ENCODE data around the gene GPR75. TPM values are rescaled to one million over a fixed set of nuclear protein-coding genes. Genes with fewer than 3 reads are reported as not detected.

The GPR75 gene
- total RNA-seq, 1 experiment from 2014 or later, result 4.8 TPM

DNA sequence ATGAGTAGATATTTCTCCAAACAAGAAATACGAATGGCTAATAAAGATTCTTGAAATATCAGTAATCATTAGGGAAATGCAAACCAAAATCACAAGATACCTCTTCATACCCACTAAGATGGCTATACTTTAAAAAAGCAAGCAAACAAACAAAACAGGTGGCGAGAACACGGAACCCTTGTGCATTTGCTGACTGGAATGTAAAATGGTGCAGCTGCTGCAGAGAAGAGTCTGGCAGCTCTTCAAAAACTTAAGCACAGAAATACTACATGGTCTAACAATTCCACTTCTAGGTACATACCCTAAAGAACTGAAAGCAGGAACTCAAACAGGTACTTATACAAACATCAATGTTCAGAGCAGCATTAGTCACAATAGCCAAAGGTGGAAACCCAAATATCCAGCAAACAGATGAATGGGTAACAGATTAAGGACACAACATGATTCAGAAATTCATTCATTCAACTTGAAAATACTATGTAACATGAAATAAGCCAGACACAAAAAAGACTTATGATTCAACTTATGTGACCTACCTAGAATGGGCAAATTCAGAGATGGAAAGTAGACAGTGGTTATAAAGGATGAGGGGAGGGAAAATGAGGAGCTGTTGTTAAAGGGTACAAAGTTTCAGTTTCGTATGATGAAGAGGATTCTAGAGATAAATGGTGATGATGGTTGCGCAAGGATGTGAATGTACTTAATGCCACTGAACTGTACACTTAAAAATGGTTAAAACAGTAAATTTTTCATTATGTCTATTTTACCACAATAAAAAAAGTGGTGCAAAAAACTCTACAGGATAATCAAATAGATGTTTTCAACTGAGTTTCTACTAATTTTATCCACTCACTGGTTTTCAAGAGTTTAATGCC is 26.9 kb upstream of the GPR75 start:
- no peaks in the 10 kb centered on the region for H3K4me1 ChIP-seq (ENCODE audit: insufficient read depth, low read length, poor library complexity, severe bottlenecking)
- no TSS peak for BruUV-seq (replicated peaks)
- CTCF ChIA-PET, result no interaction called here
- no peaks in the 10 kb centered on the region for H3K27me3 ChIP-seq (replicated peaks; ENCODE audit: insufficient read depth, low read depth, low read length, poor library complexity)
- POLR2A ChIA-PET (ENCODE audit: low non-redundant PET), result no interaction called here
- H3K9me3 ChIP-seq (ENCODE audit: low read depth, low read length, poor library complexity, severe bottlenecking), result no peaks in the 10 kb centered on the region
- no peak overlapping the region for H3K27ac ChIP-seq (ENCODE audit: low read depth, low read length, poor library complexity, severe bottlenecking)
- no peak for DNase-seq (ENCODE audit: low spot score)
- H3K4me3 ChIP-seq (ENCODE audit: low read depth, low read length, poor library complexity, severe bottlenecking), result no peak overlapping the region
- H3K36me3 ChIP-seq (ENCODE audit: insufficient read depth, low read length, poor library complexity, severe bottlenecking), result peaks cover 81% of the 10 kb centered on the region
- TF ChIP-seq EZH2 (IDR thresholded peaks at IDR 0.05; ENCODE audit: borderline replicate concordance, low read depth, low read length, poor library complexity, severe bottlenecking) (no peak), CTCF (conservative IDR thresholded peaks at IDR 0.05; ENCODE audit: low read depth, low read length) (no peak)
- intact Hi-C loops (cut with micrococcal nuclease; ENCODE audit: unreplicated experiment), result no loop called here

- Histone ChIP-seq H3K27me3 (replicated peaks; ENCODE audit: insufficient read depth, low read depth, low read length, poor library complexity) (no peaks in the 10 kb centered on the region), H3K36me3 (ENCODE audit: insufficient read depth, low read length, poor library complexity, severe bottlenecking) (peaks cover 65% of the 10 kb centered on the region), H3K27ac (ENCODE audit: low read depth, low read length, poor library complexity, severe bottlenecking) (no peak overlapping the region), H3K4me3 (ENCODE audit: low read depth, low read length, poor library complexity, severe bottlenecking) (no peak overlapping the region), H3K9me3 (ENCODE audit: low read depth, low read length, poor library complexity, severe bottlenecking) (no peaks in the 10 kb centered on the region), H3K4me1 (ENCODE audit: insufficient read depth, low read length, poor library complexity, severe bottlenecking) (no peaks in the 10 kb centered on the region)
- DNase-seq (ENCODE audit: low spot score), result no peak
- TF ChIP-seq CTCF (conservative IDR thresholded peaks at IDR 0.05; ENCODE audit: low read depth, low read length) (no peak), EZH2 (IDR thresholded peaks at IDR 0.05; ENCODE audit: borderline replicate concordance, low read depth, low read length, poor library complexity, severe bottlenecking) (no peak)
- CTCF ChIA-PET, result no interaction called here
- POLR2A ChIA-PET (ENCODE audit: low non-redundant PET), result no interaction called here
- no TSS peak for BruUV-seq (replicated peaks)
- intact Hi-C loops (cut with micrococcal nuclease; ENCODE audit: unreplicated experiment), result no loop called here
Observed at GRCh38 chr2:53884883-53885282, 25.1 kb upstream of the GPR75 start.

- Histone ChIP-seq H3K36me3 (ENCODE audit: insufficient read depth, low read length, poor library complexity, severe bottlenecking) (peaks cover 47% of the 10 kb centered on the region), H3K27ac (ENCODE audit: low read depth, low read length, poor library complexity, severe bottlenecking) (no peak overlapping the region), H3K4me3 (ENCODE audit: low read depth, low read length, poor library complexity, severe bottlenecking) (no peak overlapping the region), H3K9me3 (ENCODE audit: low read depth, low read length, poor library complexity, severe bottlenecking) (no peaks in the 10 kb centered on the region), H3K27me3 (replicated peaks; ENCODE audit: insufficient read depth, low read depth, low read length, poor library complexity) (no peaks in the 10 kb centered on the region), H3K4me1 (ENCODE audit: insufficient read depth, low read length, poor library complexity, severe bottlenecking) (no peaks in the 10 kb centered on the region)
- DNase-seq (ENCODE audit: low spot score), result no peak
- intact Hi-C loops (cut with micrococcal nuclease; ENCODE audit: unreplicated experiment), result no loop called here
- no TSS peak for BruUV-seq (replicated peaks)
- TF ChIP-seq CTCF (conservative IDR thresholded peaks at IDR 0.05; ENCODE audit: low read depth, low read length) (no peak), EZH2 (IDR thresholded peaks at IDR 0.05; ENCODE audit: borderline replicate concordance, low read depth, low read length, poor library complexity, severe bottlenecking) (no peak)
- POLR2A ChIA-PET (ENCODE audit: low non-redundant PET), result no interaction called here
- CTCF ChIA-PET, result no interaction called here
Observed at GRCh38 chr2:53881986-53882385, 22.2 kb upstream of the GPR75 start.

All from A673 (cell line).